Spinal cord (tissue), 10 donors: ENCODE results near the gene FFAR2. TPM values are rescaled to one million over a fixed set of nuclear protein-coding genes. Genes with fewer than 3 reads are reported as not detected.
A peak's percentile ranks its signal among the peaks of the same experiment; 100 is the strongest.
"Not testable (repeated sequence)": the region's sequence is repeated elsewhere in the genome, so short reads cannot be mapped to it uniquely, and the experiment has no call there.

ENCODE experiments used
- DNase-seq, 6 donors: peaks; one replicate each; pipeline versions ENCODE4 v3.0.0 to v3.0.0-alpha.2; 2013 to 2015; ENCODE audit warnings: low spot score in 6 of 6, low read depth in 4 of 6
- H3K27ac ChIP-seq: one replicate; pipeline ENCODE4 v1.5.1; 2013; ENCODE audit warnings: low read depth, low read length, control low read depth
- H3K27me3 ChIP-seq: one replicate; pipeline ENCODE4 v1.6.1; 2013; ENCODE audit warnings: low read length; ENCODE audit not compliant: control insufficient read depth, insufficient read depth
- H3K36me3 ChIP-seq: one replicate; pipeline ENCODE4 v1.6.1; 2013; ENCODE audit warnings: low read length; ENCODE audit not compliant: control insufficient read depth, insufficient read depth
- H3K4me1 ChIP-seq: one replicate; pipeline ENCODE4 v1.6.1; 2013; ENCODE audit warnings: low read length; ENCODE audit not compliant: control insufficient read depth, insufficient read depth
- H3K4me3 ChIP-seq: one replicate; pipeline ENCODE4 v1.5.1; 2013; ENCODE audit warnings: low read depth, low read length, control low read depth
- H3K9me3 ChIP-seq: one replicate; pipeline ENCODE4 v1.6.1; 2013; ENCODE audit warnings: low read length; ENCODE audit not compliant: control insufficient read depth, insufficient read depth
- WGBS: methylation state at CpG from one replicate; pipeline ENCODE4 v1.1.5; 2013; ENCODE audit warnings: missing lambda C conversion rate; ENCODE audit not compliant: insufficient coverage; 5-methylcytosine and 5-hydroxymethylcytosine counted together
- polyA plus RNA-seq, 2 donors: library from polyadenylated mRNA; unstranded; fragments of 120-200 nt; gene quantifications; one replicate each; pipeline ENCODE4 v1.2.1, GENCODE V29; 2013; ENCODE audit not compliant: insufficient read length in 2 of 2
- total RNA-seq, 2 donors: library from RNA; depleted of rRNA in 1 of 2; stranded (reverse); fragments of 120-200 nt in 1 of 2; fragments of >200 nt in 1 of 2; gene quantifications; one replicate each; pipeline versions ENCODE4 v1.2.3 to v1.2.4, GENCODE V29; 2013 to 2014
- donor health status: healthy.

FFAR2 gene
- total and polyA plus RNA-seq, 4 donors: 0.11 to 0.69 (median 0.39) TPM

DNA sequence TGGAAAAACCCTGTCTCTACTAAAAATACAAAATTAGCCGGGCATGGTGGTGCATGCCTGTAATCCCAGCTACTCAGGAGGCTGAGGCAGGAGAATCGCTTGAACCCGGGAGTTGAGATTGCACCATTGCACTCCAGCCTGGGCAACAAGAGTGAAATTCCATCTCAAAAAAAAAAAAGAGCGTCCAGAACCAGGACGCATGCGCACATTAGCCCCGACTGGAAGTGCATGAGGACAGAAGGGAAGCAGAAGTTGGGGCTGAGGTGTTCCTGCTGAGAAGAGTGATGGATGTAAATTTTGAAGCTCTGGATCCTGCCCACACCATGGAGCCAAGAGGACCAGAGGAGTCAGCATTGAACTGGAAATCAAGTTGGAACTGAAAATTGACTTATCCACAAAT is 26.5 kb downstream of the FFAR2 start:
- not testable (repeated sequence) for H3K9me3 ChIP-seq, H3K36me3 ChIP-seq, H3K4me1 ChIP-seq, H3K27ac ChIP-seq, DNase-seq, H3K4me3 ChIP-seq, H3K27me3 ChIP-seq
- 96% methylated on average over 7 of the region's 7 CpGs for WGBS

- Histone ChIP-seq H3K4me1 (no peaks in the 10 kb centered on the region), H3K9me3 (no peaks in the 10 kb centered on the region), H3K36me3 (no peaks in the 10 kb centered on the region), H3K27ac (no peak overlapping the region), H3K27me3 (no peaks in the 10 kb centered on the region), H3K4me3 (no peak overlapping the region)
- DNase-seq: no peak
- 50% methylated on average over 4 of the region's 4 CpGs for WGBS
These were observed 28.1 kb downstream of the FFAR2 start for GRCh38 chr19:35476149-35476548.

GRCh38 chr19:35478794-35479677 is 31.0 kb downstream of the FFAR2 start:
- peak in 2 of 6 donors; percentile 60 to 93 for DNase-seq
- H3K9me3 ChIP-seq: no peaks in the 10 kb centered on the region
- no peak overlapping the region for H3K4me3 ChIP-seq
- H3K36me3 ChIP-seq: no peaks in the 10 kb centered on the region
- no peaks in the 10 kb centered on the region for H3K4me1 ChIP-seq
- H3K27ac ChIP-seq: no peak overlapping the region
- WGBS: 65% methylated on average over 8 of the region's 21 CpGs
- H3K27me3 ChIP-seq: no peaks in the 10 kb centered on the region

GRCh38 chr19:35483089-35483488 is 35.0 kb downstream of the FFAR2 start:
- H3K36me3 ChIP-seq: no peaks in the 10 kb centered on the region

GRCh38 chr19:35484252-35485036 is 36.4 kb downstream of the FFAR2 start:
- Histone ChIP-seq H3K4me3 (no peak overlapping the region), H3K27ac (no peak overlapping the region), H3K4me1 (no peaks in the 10 kb centered on the region), H3K27me3 (no peaks in the 10 kb centered on the region), H3K36me3 (no peaks in the 10 kb centered on the region), H3K9me3 (no peaks in the 10 kb centered on the region)
- no peak for DNase-seq
- WGBS: 54% methylated on average over 6 of the region's 7 CpGs

More at GRCh38 chr19:35483089-35483488, 35.0 kb downstream of the FFAR2 start:
- no peak for DNase-seq
- H3K4me1 ChIP-seq: no peaks in the 10 kb centered on the region
- no peaks in the 10 kb centered on the region for H3K27me3 ChIP-seq
- no peaks in the 10 kb centered on the region for H3K9me3 ChIP-seq
- no peak overlapping the region for H3K4me3 ChIP-seq
- 40% methylated on average over 1 of the region's 5 CpGs for WGBS
- no peak overlapping the region for H3K27ac ChIP-seq

GRCh38 chr19:35486268-35486708 is 38.2 kb downstream of the FFAR2 start:
- Histone ChIP-seq H3K27ac (no peak overlapping the region), H3K4me3 (no peak overlapping the region), H3K9me3 (no peaks in the 10 kb centered on the region), H3K36me3 (no peaks in the 10 kb centered on the region), H3K4me1 (no peaks in the 10 kb centered on the region), H3K27me3 (no peaks in the 10 kb centered on the region)
- DNase-seq: no peak
- whole genome bisulfite sequencing: 100% methylated on average over 1 of the region's 3 CpGs

DNA sequence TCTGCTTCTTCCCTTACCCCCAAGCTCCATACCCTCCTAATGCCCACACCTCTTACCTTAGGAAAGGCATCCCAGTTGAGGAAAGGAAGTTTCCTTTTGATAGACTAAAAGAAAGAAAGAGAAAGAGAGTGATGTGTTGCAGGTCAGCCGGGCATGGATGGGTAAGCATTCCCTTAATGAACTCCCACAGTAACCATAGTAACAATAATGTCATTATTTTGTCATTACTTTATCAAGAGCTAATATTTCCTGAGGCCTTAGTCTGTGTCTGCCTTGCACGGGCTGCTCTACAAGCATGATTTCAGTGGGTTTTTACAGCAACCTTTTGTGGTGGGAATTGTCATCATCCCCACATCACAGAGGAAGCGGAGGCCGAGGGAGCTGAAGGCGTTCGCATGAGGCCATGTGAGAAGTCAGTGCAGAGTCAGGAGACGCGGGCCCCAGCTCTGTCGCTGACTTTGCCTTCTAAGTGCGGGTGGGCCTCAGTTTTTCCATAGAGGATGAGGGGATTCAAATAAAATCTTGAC is 39.7 kb downstream of the FFAR2 start:
- H3K9me3 ChIP-seq: no peaks in the 10 kb centered on the region
- no peaks in the 10 kb centered on the region for H3K4me1 ChIP-seq
- no peak overlapping the region for H3K27ac ChIP-seq
- WGBS: 100% methylated on average over 1 of the region's 10 CpGs
- H3K27me3 ChIP-seq: no peaks in the 10 kb centered on the region
- peak in 1 of 6 donors; percentile 28 for DNase-seq
- no peaks in the 10 kb centered on the region for H3K36me3 ChIP-seq
- H3K4me3 ChIP-seq: no peak overlapping the region

GRCh38 chr19:35488677-35489076 is 40.6 kb downstream of the FFAR2 start:
- no peaks in the 10 kb centered on the region for H3K36me3 ChIP-seq
- WGBS: 61% methylated on average over 11 of the region's 16 CpGs
- H3K4me1 ChIP-seq: no peaks in the 10 kb centered on the region
- no peaks in the 10 kb centered on the region for H3K27me3 ChIP-seq
- no peak overlapping the region for H3K4me3 ChIP-seq
- DNase-seq: no peak
- H3K9me3 ChIP-seq: no peaks in the 10 kb centered on the region
- no peak overlapping the region for H3K27ac ChIP-seq

- DNase-seq: no peak
- H3K4me3 ChIP-seq: no peak within 1 kb of the TSS
- 69% methylated on average over 5 of the region's 9 CpGs for WGBS
These were observed 42.3 kb downstream of the FFAR2 start, which contains the start of gene KRTDAP for GRCh38 chr19:35490364-35490763. Gene KRTDAP, minus strand, starts transcription at chr19:35490464. Its CDS starts 22 bp downstream, at chr19:35490442.

More at GRCh38 chr19:35490364-35490763, 42.3 kb downstream of the FFAR2 start, which contains the start of gene KRTDAP:
- Histone ChIP-seq H3K27ac (no peak within 1 kb of the TSS), H3K4me1 (peaks cover 5% of the 10 kb centered on the region), H3K36me3 (no peaks in the 10 kb centered on the region), H3K27me3 (no peaks in the 10 kb centered on the region), H3K9me3 (no peaks in the 10 kb centered on the region)
